NB4 (cell line): ENCODE data around the gene FASTK.

ENCODE experiments used
- POLR2A ChIP-seq: IDR thresholded peaks from 2 replicates; pipeline ENCODE4 v1.6.1; 2011; ENCODE audit warnings: mild to moderate bottlenecking; ENCODE audit not compliant: insufficient read length; ENCODE audit errors: extremely low read depth
- TF ChIP-seq, protein P1 (sequence below): IDR thresholded peaks from one replicate; pipeline ENCODE4 v1.5.1; 2012; ENCODE audit warnings: low read depth, low read length

DNA sequence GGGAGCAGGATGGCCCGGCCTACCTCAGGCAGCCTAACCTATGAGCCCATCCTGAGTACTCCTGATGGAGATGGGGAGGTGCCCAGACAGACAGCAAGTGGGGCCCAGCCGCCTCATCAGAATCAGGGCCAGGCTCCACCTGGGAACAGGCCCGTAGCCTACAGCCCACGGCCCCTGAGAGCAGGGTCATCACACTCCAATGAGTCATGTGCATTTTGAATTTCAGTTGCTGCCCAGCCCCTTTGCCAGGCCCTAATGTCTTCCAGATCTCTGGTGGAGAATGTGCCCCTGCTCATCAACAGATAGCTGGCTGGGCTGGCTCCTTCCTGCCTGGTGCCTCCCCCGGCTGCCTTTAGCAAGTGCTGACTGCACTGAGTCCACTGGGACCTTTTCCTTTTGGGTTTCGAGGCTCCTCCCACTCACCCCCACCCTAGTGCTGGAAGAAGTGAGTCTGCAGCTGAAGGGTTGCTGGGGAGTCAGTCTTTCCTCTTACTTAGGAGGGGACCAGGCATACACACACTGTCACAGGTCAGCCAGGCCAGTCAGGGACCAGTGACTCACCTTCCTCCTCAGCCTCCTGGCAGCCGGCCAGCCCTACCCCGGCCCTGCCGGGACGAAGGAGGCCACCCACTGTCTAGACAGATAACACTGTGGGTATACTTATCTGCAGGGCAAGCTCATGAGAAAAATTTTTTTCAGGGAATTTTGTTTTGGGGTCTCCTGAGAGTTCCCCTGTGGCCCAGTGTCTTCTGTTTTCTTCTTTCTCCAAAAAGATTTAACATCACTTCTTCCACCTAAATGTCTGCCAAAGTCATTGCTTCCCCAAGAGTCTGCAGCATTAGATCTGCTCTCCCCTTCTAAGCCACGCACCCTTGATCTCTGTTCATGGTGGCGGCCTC lies 41.4 kb downstream of the FASTK start:
- no peak for TF ChIP-seq POLR2A
- TF ChIP-seq, protein P1, sequence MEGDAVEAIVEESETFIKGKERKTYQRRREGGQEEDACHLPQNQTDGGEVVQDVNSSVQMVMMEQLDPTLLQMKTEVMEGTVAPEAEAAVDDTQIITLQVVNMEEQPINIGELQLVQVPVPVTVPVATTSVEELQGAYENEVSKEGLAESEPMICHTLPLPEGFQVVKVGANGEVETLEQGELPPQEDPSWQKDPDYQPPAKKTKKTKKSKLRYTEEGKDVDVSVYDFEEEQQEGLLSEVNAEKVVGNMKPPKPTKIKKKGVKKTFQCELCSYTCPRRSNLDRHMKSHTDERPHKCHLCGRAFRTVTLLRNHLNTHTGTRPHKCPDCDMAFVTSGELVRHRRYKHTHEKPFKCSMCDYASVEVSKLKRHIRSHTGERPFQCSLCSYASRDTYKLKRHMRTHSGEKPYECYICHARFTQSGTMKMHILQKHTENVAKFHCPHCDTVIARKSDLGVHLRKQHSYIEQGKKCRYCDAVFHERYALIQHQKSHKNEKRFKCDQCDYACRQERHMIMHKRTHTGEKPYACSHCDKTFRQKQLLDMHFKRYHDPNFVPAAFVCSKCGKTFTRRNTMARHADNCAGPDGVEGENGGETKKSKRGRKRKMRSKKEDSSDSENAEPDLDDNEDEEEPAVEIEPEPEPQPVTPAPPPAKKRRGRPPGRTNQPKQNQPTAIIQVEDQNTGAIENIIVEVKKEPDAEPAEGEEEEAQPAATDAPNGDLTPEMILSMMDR = no peak
